Peyer's patch (tissue), 4 donors: ENCODE results near the gene NCAM2. TPM values are rescaled to one million over a fixed set of nuclear protein-coding genes. Genes with fewer than 3 reads are reported as not detected.

Experiments used
- DNase-seq, 3 donors: peaks; one replicate each; pipeline ENCODE4 v3.0.0-alpha.2; 2017 to 2019
- H3K27ac ChIP-seq, 4 donors: fragments of 200-600 bp; sonication (generic); one replicate each; pipeline ENCODE4 v1.5.1; 2016 to 2019
- H3K27me3 ChIP-seq, 2 donors: fragments of 200-600 bp; sonication (generic); one replicate each; pipeline ENCODE4 v1.5.1; 2019
- H3K36me3 ChIP-seq, 3 donors: fragments of 200-600 bp; sonication (generic); one replicate each; pipeline ENCODE4 v1.5.1; 2016 to 2019
- H3K4me1 ChIP-seq, 4 donors: fragments of 200-600 bp; sonication (generic); one replicate each; pipeline ENCODE4 v1.5.1; 2016 to 2019
- H3K4me3 ChIP-seq, 4 donors: fragments of 200-600 bp; sonication (generic); 1 replicate in 3 of 4; 2 replicates in 1 of 4; pipeline ENCODE4 v1.5.1; 2016 to 2019; ENCODE audit warnings: mild to moderate bottlenecking in 1 of 4
- H3K9me3 ChIP-seq, 4 donors: fragments of 200-600 bp; sonication (generic); one replicate each; pipeline ENCODE4 v1.5.1; 2016 to 2019; ENCODE audit warnings: mild to moderate bottlenecking in 1 of 4
- POLR2A ChIP-seq, 2 donors: fragments of 450-650 bp; IDR thresholded peaks; one replicate each; pipeline ENCODE4 v1.5.1; 2017; ENCODE audit warnings: antibody characterized with exemption in 2 of 2, mild to moderate bottlenecking in 2 of 2, moderate library complexity in 2 of 2
- total RNA-seq, 4 donors: library from RNA; depleted of rRNA; stranded (reverse); fragments of >200 nt; gene quantifications; one replicate each; pipeline ENCODE4 v1.1.0, GENCODE V29; 2016
- TF ChIP-seq, protein P1 (sequence below), 6 experiments: fragments of 450-650 bp in 4 of 6; fragments of 200-600 bp in 2 of 6; sonication (generic) in 1 of 6; IDR thresholded peaks; one replicate each; pipeline ENCODE4 v1.5.1; 2017 to 2019; ENCODE audit warnings: antibody characterized with exemption in 6 of 6, mild to moderate bottlenecking in 3 of 6, moderate library complexity in 1 of 6

The NCAM2 gene
- total RNA-seq, 4 donors from 2014 or later, result 0.13 to 5.8 (median 0.60) TPM

DNA sequence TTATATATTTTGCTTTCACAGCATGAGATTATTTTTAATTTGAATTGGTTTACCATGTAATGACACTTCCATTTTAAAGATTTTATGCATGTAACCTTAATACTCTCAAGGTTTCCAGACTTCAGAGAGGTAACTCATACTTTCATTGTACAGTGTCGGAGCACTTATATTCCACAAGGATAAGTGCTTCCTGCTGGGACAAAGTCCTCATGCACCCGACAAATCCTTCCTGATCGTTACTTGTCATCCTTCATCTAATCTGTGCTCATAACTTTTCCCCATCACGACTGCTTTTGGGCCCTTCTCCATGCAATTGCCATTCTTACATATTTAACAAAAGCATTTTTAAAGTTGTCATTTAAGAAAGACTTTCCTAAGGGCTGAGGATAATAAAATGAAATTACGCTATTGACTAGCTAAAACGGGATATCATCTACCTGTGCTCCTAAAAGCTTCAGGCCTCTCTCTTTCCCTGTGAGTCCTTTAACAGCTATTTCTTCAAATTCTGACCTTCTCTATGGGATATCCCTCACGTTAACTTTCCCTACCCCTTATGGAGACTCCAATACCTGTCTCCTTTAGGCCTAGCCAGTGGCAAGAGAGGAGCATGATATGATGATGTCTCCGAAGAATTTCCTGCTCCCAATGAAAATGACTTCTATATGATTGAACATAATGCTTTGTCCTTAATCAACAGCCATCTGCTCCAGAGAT, 59.3 kb downstream of the NCAM2 start:
- H3K27me3 ChIP-seq, result no peaks in the 10 kb centered on the region
- no peak overlapping the region for H3K27ac ChIP-seq
- no peaks in the 10 kb centered on the region for H3K4me1 ChIP-seq
- H3K9me3 ChIP-seq, result no peaks in the 10 kb centered on the region
- no peak for DNase-seq
- H3K4me3 ChIP-seq, result no peak overlapping the region
- H3K36me3 ChIP-seq, result no peaks in the 10 kb centered on the region
- TF ChIP-seq, protein P1, sequence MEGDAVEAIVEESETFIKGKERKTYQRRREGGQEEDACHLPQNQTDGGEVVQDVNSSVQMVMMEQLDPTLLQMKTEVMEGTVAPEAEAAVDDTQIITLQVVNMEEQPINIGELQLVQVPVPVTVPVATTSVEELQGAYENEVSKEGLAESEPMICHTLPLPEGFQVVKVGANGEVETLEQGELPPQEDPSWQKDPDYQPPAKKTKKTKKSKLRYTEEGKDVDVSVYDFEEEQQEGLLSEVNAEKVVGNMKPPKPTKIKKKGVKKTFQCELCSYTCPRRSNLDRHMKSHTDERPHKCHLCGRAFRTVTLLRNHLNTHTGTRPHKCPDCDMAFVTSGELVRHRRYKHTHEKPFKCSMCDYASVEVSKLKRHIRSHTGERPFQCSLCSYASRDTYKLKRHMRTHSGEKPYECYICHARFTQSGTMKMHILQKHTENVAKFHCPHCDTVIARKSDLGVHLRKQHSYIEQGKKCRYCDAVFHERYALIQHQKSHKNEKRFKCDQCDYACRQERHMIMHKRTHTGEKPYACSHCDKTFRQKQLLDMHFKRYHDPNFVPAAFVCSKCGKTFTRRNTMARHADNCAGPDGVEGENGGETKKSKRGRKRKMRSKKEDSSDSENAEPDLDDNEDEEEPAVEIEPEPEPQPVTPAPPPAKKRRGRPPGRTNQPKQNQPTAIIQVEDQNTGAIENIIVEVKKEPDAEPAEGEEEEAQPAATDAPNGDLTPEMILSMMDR (IDR thresholded peaks at IDR 0.05), result no peak
- no peak for TF ChIP-seq POLR2A (IDR thresholded peaks at IDR 0.05)

- no peaks in the 10 kb centered on the region for H3K27me3 ChIP-seq
- no peaks in the 10 kb centered on the region for H3K36me3 ChIP-seq
- no peak for DNase-seq
- no peaks in the 10 kb centered on the region for H3K4me1 ChIP-seq
- no peak overlapping the region for H3K27ac ChIP-seq
- TF ChIP-seq POLR2A (IDR thresholded peaks at IDR 0.05), result no peak
- TF ChIP-seq, protein P1 (IDR thresholded peaks at IDR 0.05), result no peak
- no peak overlapping the region for H3K4me3 ChIP-seq
- no peaks in the 10 kb centered on the region for H3K9me3 ChIP-seq
Measured at GRCh38 chr21:21063828-21064227, 65.6 kb downstream of the NCAM2 start.

DNA sequence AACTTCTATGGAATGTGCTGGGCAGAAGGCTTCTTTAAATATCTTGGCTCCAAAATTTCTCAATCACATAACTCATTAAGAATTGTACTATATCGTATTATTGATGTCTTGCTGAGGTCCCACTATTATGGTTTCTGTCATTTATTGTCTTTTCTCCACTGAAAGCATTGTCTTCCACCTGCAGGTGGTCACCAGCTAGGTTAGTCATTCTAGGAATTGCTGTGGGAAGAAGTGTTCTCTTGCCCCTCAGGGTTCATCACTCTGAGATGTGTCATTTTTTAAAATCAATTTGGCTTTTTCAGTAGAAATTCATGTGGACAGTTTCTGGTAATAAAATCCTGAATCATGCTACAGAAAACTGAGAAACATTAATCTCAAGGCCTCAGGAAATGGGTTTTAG, 66.1 kb downstream of the NCAM2 start:
- Histone ChIP-seq H3K36me3 (no peaks in the 10 kb centered on the region), H3K27ac (no peak overlapping the region), H3K27me3 (no peaks in the 10 kb centered on the region), H3K4me1 (no peaks in the 10 kb centered on the region), H3K9me3 (no peaks in the 10 kb centered on the region), H3K4me3 (no peak overlapping the region)
- TF ChIP-seq, protein P1 (IDR thresholded peaks at IDR 0.05), result no peak
- no peak for TF ChIP-seq POLR2A (IDR thresholded peaks at IDR 0.05)
- no peak for DNase-seq

GRCh38 chr21:21067375-21067774, 69.2 kb downstream of the NCAM2 start:
- DNase-seq, result no peak
- no peak overlapping the region for H3K27ac ChIP-seq
- no peak for TF ChIP-seq POLR2A (IDR thresholded peaks at IDR 0.05)
- TF ChIP-seq, protein P1 (IDR thresholded peaks at IDR 0.05), result no peak
- no peaks in the 10 kb centered on the region for H3K36me3 ChIP-seq
- H3K9me3 ChIP-seq, result no peaks in the 10 kb centered on the region
- H3K4me3 ChIP-seq, result no peak overlapping the region
- no peaks in the 10 kb centered on the region for H3K4me1 ChIP-seq
- H3K27me3 ChIP-seq, result no peaks in the 10 kb centered on the region

DNA sequence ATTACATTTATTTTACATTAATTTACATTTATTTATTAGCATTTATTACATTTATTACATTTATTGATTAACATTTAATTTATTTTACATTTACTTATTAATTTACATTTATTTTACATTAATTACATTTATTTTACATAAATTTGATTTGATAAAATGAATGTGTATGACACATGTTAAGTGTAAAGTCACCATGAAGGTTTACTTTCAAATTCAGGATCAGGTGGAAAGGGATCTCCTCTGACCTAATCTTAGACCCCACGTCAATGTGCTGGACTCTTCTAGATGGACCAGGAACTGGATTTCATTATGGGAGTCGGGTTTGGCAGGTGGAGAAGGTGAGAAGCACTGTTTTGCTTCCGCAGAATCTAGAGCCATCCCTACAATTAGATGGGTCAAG, 76.1 kb downstream of the NCAM2 start:
- no peak overlapping the region for H3K4me3 ChIP-seq
- H3K27me3 ChIP-seq, result no peaks in the 10 kb centered on the region
- no peaks in the 10 kb centered on the region for H3K4me1 ChIP-seq
- TF ChIP-seq POLR2A (IDR thresholded peaks at IDR 0.05), result no peak
- TF ChIP-seq, protein P1 (IDR thresholded peaks at IDR 0.05), result no peak
- H3K36me3 ChIP-seq, result no peaks in the 10 kb centered on the region
- no peaks in the 10 kb centered on the region for H3K9me3 ChIP-seq
- H3K27ac ChIP-seq, result no peak overlapping the region
- DNase-seq, result no peak
